ENCODE measurements around the gene THRA. TPM values are rescaled to one million over a fixed set of nuclear protein-coding genes. Genes with fewer than 3 reads are reported as not detected.
A peak's percentile ranks its signal among the peaks of the same experiment; 100 is the strongest.

The THRA gene
- total and polyA plus RNA-seq, 9 of the 15 experiments (the other 6 are each of a cell fraction or from before 2014, with no cell fraction given): 0.34 to 23.4 (median 12.7) TPM

GRCh38 chr17:40063187-40063771, 514 bp downstream of the THRA start (continued):
- peak; percentile 49; the same call in 1 of the 2 replicates for TF ChIP-seq ARID4B (CRISPR knock-in tag; IDR thresholded peaks at IDR 0.05)
- no peak for TF ChIP-seq SNRNP70 (optimal IDR thresholded peaks at IDR 0.05; ENCODE audit: low read depth, low read length)
- TF ChIP-seq CBX5 (IDR thresholded peaks at IDR 0.05; ENCODE audit: borderline replicate concordance, low read depth): no peak
- peak; percentile 67 for TF ChIP-seq RBFOX2 (IDR thresholded peaks at IDR 0.05; ENCODE audit: low read depth, low read length)
- TF ChIP-seq SIN3A (IDR thresholded peaks at IDR 0.05; ENCODE audit: borderline replicate concordance in 2 of 2, control insufficient read depth in 1 of 2, low read depth in 2 of 2, low read length in 2 of 2): 0 out of 4 replicates have a peak, but pooled peaks of 1 of the 2 experiments have one; percentile 16
- TF ChIP-seq ZBTB34 (CRISPR knock-in tag; IDR thresholded peaks at IDR 0.05): no peak
- TF ChIP-seq FOXK2 (conservative IDR thresholded peaks at IDR 0.05 in 1 of 2, IDR thresholded peaks at IDR 0.05 in 1 of 2; ENCODE audit: low read depth in 2 of 2): peak; percentile 18 to 29; a peak in 1 of 4 replicates
- peak; percentile 45 for TF ChIP-seq PCBP1 (IDR thresholded peaks at IDR 0.05; ENCODE audit: low read depth, low read length, poor library complexity, severe bottlenecking)
- peak; percentile 47 for TF ChIP-seq ZNF740 (CRISPR knock-in tag; IDR thresholded peaks at IDR 0.05)
- TF ChIP-seq ZNF740 (tag; IDR thresholded peaks at IDR 0.05): peak in 1 of 2 experiments; percentile 56; a peak in 1 of 4 replicates
- peak; percentile 6 for TF ChIP-seq RBM22 (IDR thresholded peaks at IDR 0.05; ENCODE audit: low read depth, low read length, poor library complexity, severe bottlenecking)
- no peak for TF ChIP-seq SIRT6 (IDR thresholded peaks at IDR 0.05; ENCODE audit: low read depth, low read length)
- no peak for TF ChIP-seq SFPQ (IDR thresholded peaks at IDR 0.05; ENCODE audit: low read depth, low read length)
- TF ChIP-seq CTCFL (IDR thresholded peaks at IDR 0.05; ENCODE audit: borderline replicate concordance, insufficient read depth, low read depth, low read length, poor library complexity, severe bottlenecking): peak; percentile 63

Measured in K562 (cell line).